Smooth muscle cell (in vitro differentiated cells): ENCODE measurements around the gene MOB2. TPM values are rescaled to one million over a fixed set of nuclear protein-coding genes. Genes with fewer than 3 reads are reported as not detected.

Experiments used
- DNase-seq: peaks from one replicate; lab custom pipeline; 2025; ENCODE audit not compliant: unreplicated experiment; lab: John Stamatoyannopoulos, UW
- H2AFZ ChIP-seq: fragments of 200-600 bp; sonication (generic); 2 replicates; pipeline ENCODE4 v1.6.0; 2016; ENCODE audit warnings: antibody characterized with exemption, low read depth, mild to moderate bottlenecking
- H3F3A ChIP-seq: fragments of 200-600 bp; sonication (generic); 2 replicates; pipeline ENCODE4 v1.6.0; 2017; ENCODE audit warnings: antibody characterized with exemption, low read depth
- H3K27ac ChIP-seq: fragments of 200-600 bp; sonication (generic); 2 replicates; pipeline ENCODE4 v1.5.1; 2016; ENCODE audit warnings: low read depth, mild to moderate bottlenecking
- H3K27me3 ChIP-seq: fragments of 200-600 bp; sonication (generic); 2 replicates; pipeline ENCODE4 v1.6.1; 2016; ENCODE audit warnings: low read depth, mild to moderate bottlenecking
- H3K36me3 ChIP-seq: fragments of 200-600 bp; sonication (generic); 2 replicates; pipeline ENCODE4 v1.5.1; 2016; ENCODE audit warnings: low read depth
- H3K4me1 ChIP-seq: fragments of 200-600 bp; sonication (generic); 2 replicates; pipeline ENCODE4 v1.5.1; 2016; ENCODE audit warnings: low read depth
- H3K4me2 ChIP-seq: fragments of 200-600 bp; sonication (generic); 2 replicates; pipeline ENCODE4 v1.6.0; 2016; ENCODE audit warnings: mild to moderate bottlenecking
- H3K4me3 ChIP-seq: fragments of 200-600 bp; sonication (generic); 2 replicates; pipeline ENCODE4 v1.5.1; 2016; ENCODE audit warnings: mild to moderate bottlenecking
- H3K79me2 ChIP-seq: fragments of 200-600 bp; sonication (generic); 2 replicates; pipeline ENCODE4 v1.6.0; 2016; ENCODE audit warnings: low read depth, mild to moderate bottlenecking
- H3K9ac ChIP-seq: fragments of 200-600 bp; sonication (generic); 2 replicates; pipeline ENCODE4 v1.6.0; 2016; ENCODE audit warnings: low read depth
- H3K9me3 ChIP-seq: fragments of 200-600 bp; sonication (generic); replicated peaks from 2 replicates; pipeline ENCODE4 v1.5.1; 2016; ENCODE audit warnings: low read depth
- H4K20me1 ChIP-seq: fragments of 200-600 bp; sonication (generic); 2 replicates; pipeline ENCODE4 v1.6.0; 2016; ENCODE audit warnings: low read depth
- WGBS: methylation state at CpG from one replicate; pipeline ENCODE4 v1.1.7; 2016; ENCODE audit warnings: low lambda C conversion rate; 5-methylcytosine and 5-hydroxymethylcytosine counted together
- polyA plus RNA-seq: library from polyadenylated mRNA; unstranded; fragments of >200 nt; fragmentation: Nextera tagmentation; extraction: Ambion mirVana; gene quantifications from 2 replicates; pipeline ENCODE4 v1.2.1, GENCODE V29; 2016
- total RNA-seq: library from RNA; depleted of rRNA; stranded (reverse); fragments of >200 nt; gene quantifications from 2 replicates; pipeline ENCODE4 v1.2.3, GENCODE V29; 2014
- TF ChIP-seq, protein P1 (sequence below): fragments of 200-600 bp; sonication (generic); IDR thresholded peaks from 2 replicates; pipeline ENCODE4 v1.5.1; 2017; ENCODE audit warnings: borderline replicate concordance, mild to moderate bottlenecking, antibody characterized with exemption; ENCODE audit not compliant: insufficient read depth, poor library complexity, severe bottlenecking

MOB2 gene
- total and polyA plus RNA-seq, 2 experiments from 2014 or later = 2.5 to 24.0 TPM

DNA sequence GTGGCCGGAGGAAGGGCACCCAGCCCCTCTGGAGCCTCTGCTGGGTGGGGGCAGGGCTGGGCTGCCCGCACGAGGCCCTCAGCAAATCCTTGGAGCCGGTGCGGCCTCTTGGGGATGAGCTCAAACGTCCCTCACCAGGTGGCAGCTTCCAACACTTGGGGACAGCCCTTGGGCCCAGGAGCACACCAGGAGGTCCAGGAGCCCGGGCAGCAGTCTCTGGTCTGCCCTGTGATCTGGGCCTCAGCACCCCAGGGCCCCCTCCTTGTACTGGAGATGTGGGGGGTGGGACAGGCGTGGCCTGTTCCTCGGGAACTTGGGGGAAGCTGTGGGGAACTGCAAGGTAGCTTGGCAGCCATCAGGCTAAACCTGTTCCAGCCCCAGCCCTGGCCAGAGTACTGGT, 40.0 kb downstream of the MOB2 start:
- no peak overlapping the region for H2AFZ ChIP-seq
- no peaks in the 10 kb centered on the region for H3K27me3 ChIP-seq
- no peaks in the 10 kb centered on the region for H3K9me3 ChIP-seq
- no peak for DNase-seq
- no peaks in the 10 kb centered on the region for H3K36me3 ChIP-seq
- H3K4me3 ChIP-seq = no peak overlapping the region
- 88% methylated on average over 9 of the region's 9 CpGs for WGBS
- no peaks in the 10 kb centered on the region for H4K20me1 ChIP-seq
- H3K27ac ChIP-seq = no peak overlapping the region
- TF ChIP-seq, protein P1, sequence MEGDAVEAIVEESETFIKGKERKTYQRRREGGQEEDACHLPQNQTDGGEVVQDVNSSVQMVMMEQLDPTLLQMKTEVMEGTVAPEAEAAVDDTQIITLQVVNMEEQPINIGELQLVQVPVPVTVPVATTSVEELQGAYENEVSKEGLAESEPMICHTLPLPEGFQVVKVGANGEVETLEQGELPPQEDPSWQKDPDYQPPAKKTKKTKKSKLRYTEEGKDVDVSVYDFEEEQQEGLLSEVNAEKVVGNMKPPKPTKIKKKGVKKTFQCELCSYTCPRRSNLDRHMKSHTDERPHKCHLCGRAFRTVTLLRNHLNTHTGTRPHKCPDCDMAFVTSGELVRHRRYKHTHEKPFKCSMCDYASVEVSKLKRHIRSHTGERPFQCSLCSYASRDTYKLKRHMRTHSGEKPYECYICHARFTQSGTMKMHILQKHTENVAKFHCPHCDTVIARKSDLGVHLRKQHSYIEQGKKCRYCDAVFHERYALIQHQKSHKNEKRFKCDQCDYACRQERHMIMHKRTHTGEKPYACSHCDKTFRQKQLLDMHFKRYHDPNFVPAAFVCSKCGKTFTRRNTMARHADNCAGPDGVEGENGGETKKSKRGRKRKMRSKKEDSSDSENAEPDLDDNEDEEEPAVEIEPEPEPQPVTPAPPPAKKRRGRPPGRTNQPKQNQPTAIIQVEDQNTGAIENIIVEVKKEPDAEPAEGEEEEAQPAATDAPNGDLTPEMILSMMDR = no peak
- H3K4me2 ChIP-seq = no peak overlapping the region
- no peaks in the 10 kb centered on the region for H3F3A ChIP-seq
- no peaks in the 10 kb centered on the region for H3K79me2 ChIP-seq
- no peak overlapping the region for H3K9ac ChIP-seq
- H3K4me1 ChIP-seq = no peaks in the 10 kb centered on the region

- no peaks in the 10 kb centered on the region for H3F3A ChIP-seq
- no peaks in the 10 kb centered on the region for H3K4me1 ChIP-seq
- no peaks in the 10 kb centered on the region for H3K79me2 ChIP-seq
- no peaks in the 10 kb centered on the region for H3K9me3 ChIP-seq
- no peaks in the 10 kb centered on the region for H3K36me3 ChIP-seq
- 100% methylated on average over 6 of the region's 30 CpGs for WGBS
- H3K27ac ChIP-seq = no peak overlapping the region
- H3K4me2 ChIP-seq = no peak overlapping the region
- H4K20me1 ChIP-seq = no peaks in the 10 kb centered on the region
- H3K9ac ChIP-seq = no peak overlapping the region
- no peaks in the 10 kb centered on the region for H3K27me3 ChIP-seq
- no peak for DNase-seq
- H3K4me3 ChIP-seq = no peak overlapping the region
- no peak overlapping the region for H2AFZ ChIP-seq
- TF ChIP-seq, protein P1 = no peak
Observed at GRCh38 chr11:1445741-1446445, 40.7 kb downstream of the MOB2 start.

GRCh38 chr11:1444823-1445422, 41.7 kb downstream of the MOB2 start:
- no peaks in the 10 kb centered on the region for H3F3A ChIP-seq
- H3K27ac ChIP-seq = no peak overlapping the region
- no peaks in the 10 kb centered on the region for H3K36me3 ChIP-seq
- no peak overlapping the region for H2AFZ ChIP-seq
- H4K20me1 ChIP-seq = no peaks in the 10 kb centered on the region
- H3K9me3 ChIP-seq = no peaks in the 10 kb centered on the region
- H3K79me2 ChIP-seq = no peaks in the 10 kb centered on the region
- H3K9ac ChIP-seq = no peak overlapping the region
- TF ChIP-seq, protein P1 = no peak
- no peaks in the 10 kb centered on the region for H3K4me1 ChIP-seq
- no peak for DNase-seq
- H3K4me3 ChIP-seq = no peak overlapping the region
- H3K4me2 ChIP-seq = no peak overlapping the region
- 80% methylated on average over 25 of the region's 32 CpGs for WGBS
- H3K27me3 ChIP-seq = no peaks in the 10 kb centered on the region

DNA sequence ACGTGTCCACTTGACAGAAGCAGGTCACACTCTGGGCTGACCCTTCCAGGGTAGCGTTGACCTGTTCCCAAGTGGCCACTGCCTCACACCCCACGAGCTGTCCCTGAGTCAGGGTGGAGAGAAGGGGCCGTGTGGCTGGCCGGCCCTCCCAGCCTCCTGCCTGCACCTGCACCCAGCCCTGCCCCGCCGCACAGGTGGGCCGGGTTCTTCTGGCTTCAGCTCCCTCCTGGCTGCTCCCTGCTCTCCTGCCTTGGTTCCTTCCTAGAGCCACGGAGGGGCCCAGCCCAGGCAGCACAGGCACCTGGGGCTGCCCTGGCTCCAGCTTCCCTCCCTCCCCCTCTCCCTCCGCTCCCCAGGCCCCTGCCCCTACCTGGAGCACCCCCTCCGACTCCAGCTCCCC, 42.3 kb downstream of the MOB2 start:
- H3K27me3 ChIP-seq = no peaks in the 10 kb centered on the region
- H3K9ac ChIP-seq = no peak overlapping the region
- no peak overlapping the region for H3K4me2 ChIP-seq
- no peak for DNase-seq
- H3K4me1 ChIP-seq = no peaks in the 10 kb centered on the region
- H3K4me3 ChIP-seq = no peak overlapping the region
- H3K27ac ChIP-seq = no peak overlapping the region
- no peaks in the 10 kb centered on the region for H3K9me3 ChIP-seq
- H4K20me1 ChIP-seq = no peaks in the 10 kb centered on the region
- no peak overlapping the region for H2AFZ ChIP-seq
- 87% methylated on average over 9 of the region's 11 CpGs for WGBS
- no peaks in the 10 kb centered on the region for H3K36me3 ChIP-seq
- no peaks in the 10 kb centered on the region for H3F3A ChIP-seq
- H3K79me2 ChIP-seq = no peaks in the 10 kb centered on the region
- TF ChIP-seq, protein P1 = no peak
